Ishikawa (cell line): ENCODE results near the gene RPRD2.

Source experiments
- CEBPB ChIP-seq: IDR thresholded peaks from 2 replicates; pipeline ENCODE4 v1.6.1; 2012
- CREB1 ChIP-seq: IDR thresholded peaks from 2 replicates; pipeline ENCODE4 v1.6.1; 2012; ENCODE audit warnings: low read depth
- EP300 ChIP-seq: IDR thresholded peaks from 2 replicates; pipeline ENCODE4 v1.6.1; 2012; ENCODE audit warnings: borderline replicate concordance
- FOXM1 ChIP-seq: IDR thresholded peaks from 2 replicates; pipeline ENCODE4 v1.6.1; 2012; ENCODE audit warnings: low read depth, borderline replicate concordance
- NFIC ChIP-seq: IDR thresholded peaks from 2 replicates; pipeline ENCODE4 v1.6.1; 2012
- RAD21 ChIP-seq: IDR thresholded peaks from 2 replicates; pipeline ENCODE4 v1.6.1; 2012; ENCODE audit warnings: low read depth
- TAF1 ChIP-seq: IDR thresholded peaks from 2 replicates; pipeline ENCODE4 v1.6.1; 2012; ENCODE audit warnings: low read depth, mild to moderate bottlenecking
- TEAD4 ChIP-seq: IDR thresholded peaks from 2 replicates; pipeline ENCODE4 v1.6.1; 2012
- YY1 ChIP-seq: IDR thresholded peaks from 2 replicates; pipeline ENCODE4 v1.6.1; 2012; ENCODE audit warnings: low read depth
- ZBTB7A ChIP-seq: IDR thresholded peaks from 2 replicates; pipeline ENCODE4 v1.6.1; 2012; ENCODE audit warnings: low read depth
- TF ChIP-seq, protein P1 (sequence below): IDR thresholded peaks from 2 replicates; pipeline ENCODE4 v1.6.1; 2012; ENCODE audit warnings: low read depth, mild to moderate bottlenecking
- TF ChIP-seq, protein P2 (sequence below): IDR thresholded peaks from 2 replicates; pipeline ENCODE4 v1.6.1; 2012
- TF ChIP-seq, protein P3 (sequence below): IDR thresholded peaks from 2 replicates; pipeline ENCODE4 v1.6.1; 2012

DNA sequence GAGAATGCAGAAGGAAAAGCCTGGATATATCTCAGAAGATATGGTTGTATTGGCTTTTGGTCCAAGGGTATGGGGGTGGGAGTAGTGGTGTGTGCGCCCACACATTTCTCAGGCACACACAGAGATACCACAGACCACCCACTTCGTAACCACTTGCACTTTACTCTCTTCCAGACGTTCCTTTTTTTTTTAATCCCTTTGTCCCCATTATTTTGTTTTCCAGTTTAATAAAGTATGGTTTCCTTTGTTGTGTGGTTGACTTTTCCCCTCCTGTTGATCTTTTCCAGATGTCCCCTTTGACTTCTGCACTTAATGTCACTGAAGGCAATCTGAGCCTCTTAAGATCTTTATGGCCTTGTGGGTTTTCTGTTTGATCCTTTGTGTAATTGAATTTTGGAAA, 112.8 kb downstream of the RPRD2 start:
- TF ChIP-seq TAF1 = no peak
- TF ChIP-seq, protein P1, sequence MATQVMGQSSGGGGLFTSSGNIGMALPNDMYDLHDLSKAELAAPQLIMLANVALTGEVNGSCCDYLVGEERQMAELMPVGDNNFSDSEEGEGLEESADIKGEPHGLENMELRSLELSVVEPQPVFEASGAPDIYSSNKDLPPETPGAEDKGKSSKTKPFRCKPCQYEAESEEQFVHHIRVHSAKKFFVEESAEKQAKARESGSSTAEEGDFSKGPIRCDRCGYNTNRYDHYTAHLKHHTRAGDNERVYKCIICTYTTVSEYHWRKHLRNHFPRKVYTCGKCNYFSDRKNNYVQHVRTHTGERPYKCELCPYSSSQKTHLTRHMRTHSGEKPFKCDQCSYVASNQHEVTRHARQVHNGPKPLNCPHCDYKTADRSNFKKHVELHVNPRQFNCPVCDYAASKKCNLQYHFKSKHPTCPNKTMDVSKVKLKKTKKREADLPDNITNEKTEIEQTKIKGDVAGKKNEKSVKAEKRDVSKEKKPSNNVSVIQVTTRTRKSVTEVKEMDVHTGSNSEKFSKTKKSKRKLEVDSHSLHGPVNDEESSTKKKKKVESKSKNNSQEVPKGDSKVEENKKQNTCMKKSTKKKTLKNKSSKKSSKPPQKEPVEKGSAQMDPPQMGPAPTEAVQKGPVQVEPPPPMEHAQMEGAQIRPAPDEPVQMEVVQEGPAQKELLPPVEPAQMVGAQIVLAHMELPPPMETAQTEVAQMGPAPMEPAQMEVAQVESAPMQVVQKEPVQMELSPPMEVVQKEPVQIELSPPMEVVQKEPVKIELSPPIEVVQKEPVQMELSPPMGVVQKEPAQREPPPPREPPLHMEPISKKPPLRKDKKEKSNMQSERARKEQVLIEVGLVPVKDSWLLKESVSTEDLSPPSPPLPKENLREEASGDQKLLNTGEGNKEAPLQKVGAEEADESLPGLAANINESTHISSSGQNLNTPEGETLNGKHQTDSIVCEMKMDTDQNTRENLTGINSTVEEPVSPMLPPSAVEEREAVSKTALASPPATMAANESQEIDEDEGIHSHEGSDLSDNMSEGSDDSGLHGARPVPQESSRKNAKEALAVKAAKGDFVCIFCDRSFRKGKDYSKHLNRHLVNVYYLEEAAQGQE = no peak
- no peak for TF ChIP-seq CREB1
- no peak for TF ChIP-seq NFIC
- no peak for TF ChIP-seq CEBPB
- TF ChIP-seq, protein P2, sequence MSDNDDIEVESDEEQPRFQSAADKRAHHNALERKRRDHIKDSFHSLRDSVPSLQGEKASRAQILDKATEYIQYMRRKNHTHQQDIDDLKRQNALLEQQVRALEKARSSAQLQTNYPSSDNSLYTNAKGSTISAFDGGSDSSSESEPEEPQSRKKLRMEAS = no peak
- TF ChIP-seq EP300 = no peak
- TF ChIP-seq, protein P3, sequence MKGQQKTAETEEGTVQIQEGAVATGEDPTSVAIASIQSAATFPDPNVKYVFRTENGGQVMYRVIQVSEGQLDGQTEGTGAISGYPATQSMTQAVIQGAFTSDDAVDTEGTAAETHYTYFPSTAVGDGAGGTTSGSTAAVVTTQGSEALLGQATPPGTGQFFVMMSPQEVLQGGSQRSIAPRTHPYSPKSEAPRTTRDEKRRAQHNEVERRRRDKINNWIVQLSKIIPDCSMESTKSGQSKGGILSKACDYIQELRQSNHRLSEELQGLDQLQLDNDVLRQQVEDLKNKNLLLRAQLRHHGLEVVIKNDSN = no peak
- no peak for TF ChIP-seq TEAD4
- no peak for TF ChIP-seq RAD21
- TF ChIP-seq FOXM1 = no peak
- no peak for TF ChIP-seq YY1
- no peak for TF ChIP-seq ZBTB7A
